Measurements from ENCODE around the gene SIPA1L2. TPM values are rescaled to one million over a fixed set of nuclear protein-coding genes. Genes with fewer than 3 reads are reported as not detected.
A peak's percentile ranks its signal among the peaks of the same experiment; 100 is the strongest.

SIPA1L2 gene
- total RNA-seq, 1 donor from 2014 or later = 34.2 TPM

GRCh38 chr1:232648316-232648715 lies 18.4 kb upstream of the SIPA1L2 start:
- no peak for FAIRE-seq

GRCh38 chr1:232644209-232644608 lies 14.3 kb upstream of the SIPA1L2 start:
- DNase-seq (ENCODE audit: low spot score in 2 of 2) (no peak), FAIRE-seq (no peak)

More at GRCh38 chr1:232648316-232648715, 18.4 kb upstream of the SIPA1L2 start:
- DNase-seq (ENCODE audit: low spot score in 2 of 2) = no peak

GRCh38 chr1:232643251-232643650 lies 13.3 kb upstream of the SIPA1L2 start:
- DNase-seq (ENCODE audit: low spot score in 2 of 2) (no peak), FAIRE-seq (no peak)

GRCh38 chr1:232641507-232641906 lies 11.6 kb upstream of the SIPA1L2 start:
- FAIRE-seq (no peak), DNase-seq (ENCODE audit: low spot score in 2 of 2) (no peak)

- no peak for DNase-seq (ENCODE audit: low spot score in 2 of 2)
- FAIRE-seq = no peak
Observed at GRCh38 chr1:232636799-232637198, 6.9 kb upstream of the SIPA1L2 start.

- DNase-seq (ENCODE audit: low spot score in 2 of 2) (peak; percentile 35 to 44), FAIRE-seq (peak; percentile 88)
Observed at GRCh38 chr1:232635778-232636356, 5.9 kb upstream of the SIPA1L2 start.

GRCh38 chr1:232635279-232635678 lies 5.3 kb upstream of the SIPA1L2 start:
- FAIRE-seq (no peak), DNase-seq (ENCODE audit: low spot score in 2 of 2) (no peak)

- no peak for FAIRE-seq
- DNase-seq (ENCODE audit: low spot score in 2 of 2) = no peak
Observed at GRCh38 chr1:232634096-232634495, 4.2 kb upstream of the SIPA1L2 start.

- no peak for FAIRE-seq
- DNase-seq (ENCODE audit: low spot score in 2 of 2) = no peak
Observed at GRCh38 chr1:232630894-232631195, 912 bp upstream of the SIPA1L2 start.

- FAIRE-seq (no peak), DNase-seq (ENCODE audit: low spot score in 2 of 2) (peak in 1 of 2 donors; percentile 39)
Observed at GRCh38 chr1:232629250-232630046, 485 bp downstream of the SIPA1L2 start.

GRCh38 chr1:232628335-232629249 lies 1.3 kb downstream of the SIPA1L2 start:
- FAIRE-seq = peak; percentile 93

GRCh38 chr1:232627645-232628334 lies 2.1 kb downstream of the SIPA1L2 start:
- no peak for FAIRE-seq

More at GRCh38 chr1:232628335-232629249, 1.3 kb downstream of the SIPA1L2 start:
- peak in 1 of 2 donors; percentile 46 for DNase-seq (ENCODE audit: low spot score in 2 of 2)

GRCh38 chr1:232627171-232627570 lies 2.8 kb downstream of the SIPA1L2 start:
- DNase-seq (ENCODE audit: low spot score in 2 of 2) = no peak

More at GRCh38 chr1:232627645-232628334, 2.1 kb downstream of the SIPA1L2 start:
- no peak for DNase-seq (ENCODE audit: low spot score in 2 of 2)

GRCh38 chr1:232626452-232626851 lies 3.5 kb downstream of the SIPA1L2 start:
- no peak for DNase-seq (ENCODE audit: low spot score in 2 of 2)
- no peak for FAIRE-seq

More at GRCh38 chr1:232627171-232627570, 2.8 kb downstream of the SIPA1L2 start:
- no peak for FAIRE-seq

GRCh38 chr1:232625319-232625868 lies 4.5 kb downstream of the SIPA1L2 start:
- DNase-seq (ENCODE audit: low spot score in 2 of 2) (no peak), FAIRE-seq (no peak)

- FAIRE-seq = no peak
- no peak for DNase-seq (ENCODE audit: low spot score in 2 of 2)
Observed at GRCh38 chr1:232624546-232625281, 5.2 kb downstream of the SIPA1L2 start.

- no peak for DNase-seq (ENCODE audit: low spot score in 2 of 2)
- no peak for FAIRE-seq
Observed at GRCh38 chr1:232622981-232623380, 7.0 kb downstream of the SIPA1L2 start.

GRCh38 chr1:232622378-232622777 lies 7.6 kb downstream of the SIPA1L2 start:
- FAIRE-seq (no peak), DNase-seq (ENCODE audit: low spot score in 2 of 2) (no peak)

GRCh38 chr1:232621050-232621449 lies 8.9 kb downstream of the SIPA1L2 start:
- FAIRE-seq (no peak), DNase-seq (ENCODE audit: low spot score in 2 of 2) (no peak)
